HPDE6-E6E7 (cell line): ENCODE data around the gene WDR87.

Experiments used
- DNase-seq: peaks from one replicate; pipeline ENCODE4 v3.0.0; 2011; ENCODE audit warnings: missing footprints; ENCODE audit errors: extremely low spot score

The WDR87 gene

DNA sequence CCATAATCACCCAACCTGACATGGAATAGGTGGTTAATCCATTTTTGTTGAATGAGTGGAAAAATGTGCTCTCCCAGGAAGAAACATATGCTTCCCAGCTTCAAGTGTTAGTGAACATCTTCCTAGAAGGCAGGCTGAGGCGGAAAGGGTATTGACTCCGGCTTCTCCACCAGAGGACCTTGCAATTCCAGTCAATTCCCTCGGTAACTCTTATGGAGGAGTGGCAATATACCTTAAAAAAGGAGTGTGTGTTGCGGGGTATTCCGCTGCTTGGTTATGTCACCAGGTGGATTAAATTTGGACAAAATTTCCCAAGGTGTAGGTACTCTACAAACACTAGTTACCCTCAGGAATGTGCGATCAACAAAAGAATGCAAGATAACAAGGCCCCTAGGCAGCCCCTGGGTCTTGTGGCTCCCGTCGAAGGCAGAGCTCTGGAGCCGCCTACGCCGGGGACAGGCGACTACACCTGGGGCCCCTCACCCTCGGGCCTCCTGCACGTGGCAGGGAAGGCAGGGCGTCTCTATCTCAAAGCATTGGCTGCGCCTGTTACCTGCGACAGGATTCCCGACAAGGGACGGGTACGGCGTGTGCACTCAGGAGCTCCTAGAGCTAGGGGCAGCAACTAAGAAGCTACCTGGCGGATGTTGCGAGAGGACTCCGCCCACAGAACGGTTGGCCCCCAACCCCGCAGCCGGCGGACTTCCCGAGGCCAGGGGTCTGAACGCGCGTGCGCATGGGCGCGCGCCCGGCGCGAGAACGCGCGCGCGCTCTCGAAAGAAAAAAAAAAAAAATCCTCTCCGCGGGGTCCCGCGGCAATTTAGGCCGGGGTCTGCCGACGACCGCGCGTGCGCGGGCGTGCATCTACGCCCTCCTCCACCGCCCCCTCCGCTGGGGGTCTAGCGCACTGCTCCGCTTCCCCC lies at the start of gene WDR87:
WDR87 (minus strand) TSS at position 649 of the 923 bp plus-strand sequence. CDS start 8,355 bp downstream, outside the sequence.
- DNase-seq: no peak

DNA sequence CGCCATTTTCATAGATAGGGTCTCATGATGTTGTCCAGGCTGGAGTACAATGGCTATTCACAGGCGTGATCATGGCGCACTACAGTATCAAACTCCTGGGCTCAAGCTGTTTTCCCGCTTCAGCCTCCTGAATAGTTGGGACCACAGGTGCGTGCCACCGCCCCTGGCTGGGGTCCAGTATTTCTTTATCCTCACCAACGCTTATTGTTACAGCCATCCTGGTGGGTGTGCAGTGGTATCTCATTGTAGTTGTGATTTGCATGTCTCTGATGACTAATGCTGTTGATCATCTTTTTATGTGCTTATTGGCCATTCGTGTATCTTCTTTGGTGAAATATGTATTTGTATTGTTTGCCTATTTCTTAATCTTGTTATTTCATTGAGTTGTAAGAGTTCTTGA lies 49.6 kb upstream of the WDR87 start:
- DNase-seq: no peak

DNA sequence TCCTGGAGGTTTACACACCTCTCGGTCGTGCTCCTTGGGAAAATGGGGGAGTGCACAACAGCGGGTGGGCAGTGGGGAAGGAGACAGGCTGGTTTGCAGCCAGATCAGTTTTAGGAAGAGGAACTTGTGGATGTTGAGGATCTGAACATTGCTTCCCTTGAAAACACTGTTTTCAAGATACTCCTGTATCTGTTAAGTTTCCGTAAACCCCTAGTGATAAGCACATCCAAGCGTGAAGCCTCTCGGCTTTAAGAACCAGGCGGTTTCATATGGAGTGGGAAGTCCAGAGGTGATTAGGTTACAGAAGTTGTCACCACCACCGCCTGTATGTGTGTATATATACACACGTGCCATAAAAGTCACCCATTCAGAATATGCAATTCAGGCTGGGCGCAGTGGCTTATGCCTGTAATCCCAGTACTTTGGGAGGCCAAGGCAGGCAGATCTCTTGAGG lies 48.1 kb upstream of the WDR87 start:
- no peak for DNase-seq

DNA sequence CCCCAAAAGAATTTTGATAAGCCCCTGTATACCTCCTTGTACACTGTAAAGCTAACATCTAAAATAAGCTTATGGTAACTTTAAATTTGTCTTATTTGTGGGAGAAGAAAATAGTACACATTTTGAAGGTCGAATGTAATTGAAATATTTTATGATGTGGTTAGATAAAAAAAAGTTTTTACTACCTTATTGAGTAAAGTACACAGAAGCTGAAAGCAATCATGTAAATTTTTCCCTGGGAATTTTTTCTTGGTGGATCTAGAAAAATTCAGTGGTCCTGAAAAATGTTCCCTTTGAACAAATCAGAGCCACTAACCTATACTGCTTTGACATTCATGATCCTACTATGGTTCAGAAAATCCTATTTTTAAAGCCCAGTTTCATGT lies 47.5 kb upstream of the WDR87 start:
- no peak for DNase-seq

DNA sequence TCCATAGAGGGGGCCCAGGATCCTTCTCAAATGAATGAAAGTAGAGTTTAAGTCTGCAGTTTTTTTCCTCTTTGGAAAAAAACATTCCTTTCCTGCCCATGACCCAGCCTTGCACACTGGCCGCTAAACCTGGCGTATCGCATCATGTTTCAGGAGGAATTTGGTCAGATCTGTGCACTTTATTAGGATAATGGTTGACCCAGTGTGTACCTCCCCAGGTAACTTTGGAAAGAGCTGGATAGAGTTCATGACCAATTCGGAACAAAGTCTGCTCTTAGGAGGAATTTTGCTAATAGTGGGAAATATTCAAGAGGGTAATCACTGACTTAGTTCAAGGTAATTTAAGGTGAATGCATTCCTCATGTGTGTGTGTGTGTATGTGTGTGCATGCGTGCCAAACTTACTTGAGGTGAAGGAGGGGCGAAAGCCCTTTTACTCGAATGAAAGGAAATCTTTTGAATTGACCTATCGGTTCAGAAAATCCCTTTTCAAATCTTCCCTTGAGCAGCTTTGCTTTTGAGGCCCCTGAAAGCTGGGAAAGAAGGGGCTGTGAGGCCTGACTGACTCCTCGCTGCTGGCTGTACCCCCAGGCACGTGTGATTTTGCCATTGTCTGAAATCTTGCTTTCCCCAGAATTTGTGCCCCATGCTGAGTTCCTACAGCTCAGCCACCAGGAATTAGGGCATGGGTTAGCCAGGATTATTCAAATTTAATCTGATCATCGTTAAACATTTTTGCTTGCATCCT lies 47.0 kb upstream of the WDR87 start:
- no peak for DNase-seq

DNA sequence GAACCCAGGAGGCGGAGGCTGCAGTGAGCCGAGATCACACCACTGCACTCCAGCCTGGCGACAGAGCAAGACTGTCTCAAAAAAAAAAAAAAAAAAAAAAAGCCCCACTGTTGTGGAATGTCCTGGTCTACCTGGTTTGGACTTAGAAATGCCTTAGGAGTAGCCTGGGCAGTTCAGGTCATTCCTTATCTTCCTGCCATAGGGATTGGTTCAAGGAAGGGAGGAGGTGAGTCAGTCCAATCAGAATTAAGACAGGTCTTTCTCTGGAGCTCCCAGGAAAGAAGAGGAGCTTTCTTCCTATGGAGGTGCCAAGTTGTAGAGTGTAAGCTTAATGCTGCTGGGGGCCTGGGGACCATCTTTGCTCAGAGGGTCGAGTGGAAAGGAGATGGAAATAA lies 45.4 kb upstream of the WDR87 start:
- no peak for DNase-seq

DNA sequence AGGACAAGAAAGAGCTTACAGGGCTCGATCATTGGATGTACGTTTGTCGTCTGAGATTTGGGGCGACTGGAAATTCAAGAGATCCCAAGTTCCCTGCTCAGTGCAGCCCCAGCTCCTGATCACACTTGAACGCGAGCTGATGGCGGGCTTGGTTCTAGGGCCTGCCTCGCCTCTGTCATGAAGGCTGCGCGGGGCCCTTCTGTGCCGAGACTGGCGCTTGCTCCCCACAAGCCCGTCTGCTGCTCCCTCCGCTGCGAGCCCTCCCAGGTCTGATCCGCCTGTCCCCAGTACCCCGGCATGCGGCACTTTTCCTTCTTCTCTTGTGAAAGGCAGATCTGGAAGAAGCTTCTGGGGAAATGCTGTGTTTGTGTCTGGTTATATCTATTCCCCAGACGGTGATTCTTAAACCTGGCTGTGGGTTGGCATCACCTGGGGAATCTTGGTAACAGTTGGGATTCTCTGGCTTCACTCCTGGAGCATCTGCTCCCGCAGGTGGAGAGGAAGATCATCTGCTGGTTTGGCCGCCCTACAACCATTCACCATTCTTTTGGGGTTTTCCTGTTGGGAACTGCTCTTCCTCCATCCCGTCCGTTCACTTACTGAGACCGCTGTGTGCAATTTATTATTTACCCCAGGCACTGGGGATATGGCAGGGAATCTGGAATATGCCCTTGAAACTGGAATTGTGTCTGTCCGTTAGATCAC lies 44.2 kb upstream of the WDR87 start:
- DNase-seq: no peak

DNA sequence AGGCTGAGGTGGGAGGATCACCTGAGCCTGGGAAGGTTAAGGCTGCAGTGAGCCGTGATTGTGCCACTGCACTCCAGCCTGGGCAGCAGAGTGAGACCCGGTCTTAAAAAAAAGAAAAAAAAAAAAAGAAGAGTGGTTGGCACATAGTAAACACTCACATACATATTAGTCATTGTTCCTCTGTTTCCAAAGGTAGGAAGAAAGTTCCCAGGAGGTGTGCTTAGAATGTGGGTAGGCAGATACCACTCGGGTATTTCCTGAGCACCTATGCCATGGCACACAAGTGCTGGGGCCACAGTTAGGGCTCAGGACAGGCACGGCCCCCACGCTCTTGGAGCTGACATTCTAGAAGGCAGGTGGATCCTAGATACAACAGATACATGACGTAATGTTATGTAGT lies 42.0 kb upstream of the WDR87 start:
- no peak for DNase-seq

DNA sequence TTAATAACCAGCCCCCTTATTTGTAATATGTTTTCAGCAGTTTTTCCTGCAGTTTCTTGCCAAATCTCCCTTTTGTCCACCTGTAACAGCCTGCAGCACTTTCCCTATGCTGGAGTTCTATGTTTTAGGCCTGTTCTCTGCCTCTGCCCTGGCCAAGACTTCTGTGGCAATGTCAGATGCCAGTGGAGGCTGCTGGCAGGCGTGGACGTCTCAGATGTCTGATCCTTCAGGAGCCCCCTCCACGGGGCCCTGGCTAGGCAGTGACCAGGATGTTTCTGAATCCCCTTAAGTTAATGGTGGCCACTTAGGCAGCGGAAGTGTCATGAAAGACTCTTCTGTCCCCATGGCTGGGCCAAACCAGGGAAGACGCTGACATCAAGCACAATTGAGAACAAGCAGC lies 41.4 kb upstream of the WDR87 start:
- no peak for DNase-seq

DNA sequence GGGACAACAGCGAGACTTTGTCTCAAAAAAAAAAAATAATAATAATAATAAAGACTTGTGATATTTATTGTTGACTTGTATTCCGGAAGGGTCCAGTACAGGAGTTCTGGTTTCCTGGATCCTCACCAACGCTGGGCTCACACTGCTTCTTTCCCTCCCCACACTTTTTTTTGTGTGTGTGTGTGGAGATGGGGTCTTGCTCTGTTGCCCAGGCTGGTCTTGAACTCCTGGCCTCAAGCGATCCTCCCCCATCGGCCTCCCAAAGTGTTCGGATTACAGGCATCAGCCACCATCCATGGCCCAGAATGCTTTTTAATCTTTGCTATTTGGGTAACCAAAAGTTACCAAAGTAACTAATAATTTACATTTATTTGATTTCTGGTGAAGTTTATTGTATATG lies 39.7 kb upstream of the WDR87 start:
- no peak for DNase-seq

DNA sequence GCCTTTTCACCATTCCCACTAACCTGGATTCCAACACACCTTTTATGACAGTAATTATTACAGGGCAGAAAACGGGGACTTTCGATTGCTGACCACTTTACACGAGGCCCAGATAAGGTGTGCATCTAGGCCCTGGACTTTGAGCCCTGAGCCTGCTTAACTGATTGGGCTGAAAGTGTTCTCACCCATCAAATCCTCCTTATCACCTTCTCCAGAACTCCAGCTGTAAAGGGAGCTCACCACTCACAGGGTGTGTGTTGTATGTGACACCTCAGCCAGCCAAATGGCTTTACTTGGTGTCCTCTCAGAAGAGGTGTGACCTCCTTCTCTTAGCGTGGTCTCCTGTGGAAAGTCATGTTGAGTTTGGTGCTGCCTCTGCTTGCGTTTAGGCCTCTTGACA lies 37.1 kb upstream of the WDR87 start:
- no peak for DNase-seq

DNA sequence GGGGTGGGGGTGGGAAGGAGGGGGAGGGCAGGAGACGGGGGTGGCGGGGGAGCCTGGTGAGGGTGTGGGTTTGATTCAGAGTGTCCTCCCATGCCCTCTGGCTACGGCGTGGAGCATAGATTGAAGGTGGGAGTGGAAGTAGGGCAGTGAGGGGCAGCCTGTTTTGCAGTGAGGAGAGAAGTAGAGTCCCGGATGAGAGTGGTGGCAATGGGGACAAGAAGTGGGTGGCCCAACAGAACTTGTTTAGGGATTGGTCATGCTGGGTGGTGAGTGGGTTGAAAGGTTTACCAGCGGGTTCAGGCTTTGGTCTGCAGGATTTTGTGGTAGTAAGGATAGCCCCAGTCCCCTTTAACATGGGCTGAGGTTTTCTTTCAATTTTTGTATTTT lies 36.1 kb upstream of the WDR87 start:
- DNase-seq: no peak

DNA sequence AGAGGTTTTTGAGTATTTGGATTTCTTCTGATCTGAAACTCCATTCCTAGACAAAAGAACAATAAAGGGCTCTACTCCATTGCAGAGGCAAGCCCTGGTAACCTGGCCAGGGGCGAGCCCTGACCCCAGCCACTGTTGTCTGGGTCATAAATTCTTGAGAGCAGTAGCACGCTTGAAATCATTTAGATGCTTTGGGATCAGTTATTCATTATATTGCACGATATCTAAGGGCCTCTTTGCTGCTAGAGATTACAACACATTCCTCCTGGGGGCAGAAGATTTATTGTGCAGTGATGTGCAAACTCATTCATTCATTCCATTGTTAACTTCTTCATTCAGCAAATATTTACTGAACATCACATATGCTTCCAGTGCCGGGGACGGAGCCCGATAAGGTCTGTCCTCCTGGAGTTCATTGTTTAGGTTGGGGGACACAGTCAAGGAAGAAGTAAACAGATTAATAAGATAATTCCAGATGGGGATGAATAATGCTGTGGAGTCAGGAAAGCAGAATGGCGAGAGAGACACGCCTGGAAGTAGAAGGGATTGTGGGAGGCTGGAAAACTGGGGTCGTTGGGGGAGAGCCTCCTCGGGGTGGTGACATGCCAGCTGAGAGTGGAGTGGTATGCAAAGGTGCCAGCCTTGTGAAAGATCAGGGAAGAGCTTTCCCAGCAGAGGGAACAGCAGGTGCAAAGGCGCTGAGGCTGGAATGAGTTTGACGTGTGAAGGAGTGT lies 35.6 kb upstream of the WDR87 start:
- DNase-seq: no peak

DNA sequence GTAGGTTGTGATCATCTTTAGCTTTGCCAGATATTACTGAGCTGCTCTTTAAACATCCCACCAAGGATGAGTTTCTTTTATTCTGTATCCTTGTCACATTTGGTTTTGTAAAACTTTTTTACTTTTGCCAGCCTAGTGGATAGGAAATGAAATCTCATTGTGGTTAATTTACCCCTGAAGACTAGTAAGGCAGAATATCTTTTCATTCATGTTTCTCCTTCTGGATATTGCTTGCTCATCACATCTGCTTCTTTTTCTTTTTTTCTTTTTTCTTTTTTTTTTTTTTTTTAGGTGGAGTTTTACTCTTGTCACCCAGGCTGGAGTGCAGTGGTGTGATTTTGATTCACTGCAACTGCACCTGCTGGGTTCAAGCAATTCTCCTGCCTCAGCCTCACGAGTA lies 32.0 kb upstream of the WDR87 start:
- DNase-seq: no peak

DNA sequence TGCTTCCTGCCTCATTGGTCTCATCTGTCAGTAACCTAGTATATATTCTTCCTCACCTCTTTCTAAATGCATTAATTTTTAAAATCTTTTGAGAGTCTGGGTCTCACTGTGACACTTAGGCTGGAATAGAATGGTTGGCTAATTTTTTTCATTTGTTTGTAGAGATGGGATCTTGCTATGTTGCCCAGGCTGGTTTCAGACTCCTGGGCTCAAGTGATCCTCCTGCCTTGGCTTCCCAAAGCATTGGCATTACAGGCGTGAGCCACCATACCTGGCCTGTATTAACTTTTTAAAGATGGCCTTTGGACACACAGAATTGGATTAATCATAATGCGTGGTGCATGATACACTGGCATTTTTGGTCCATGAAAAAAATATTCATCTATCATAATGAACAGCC lies 30.5 kb upstream of the WDR87 start:
- DNase-seq: no peak

DNA sequence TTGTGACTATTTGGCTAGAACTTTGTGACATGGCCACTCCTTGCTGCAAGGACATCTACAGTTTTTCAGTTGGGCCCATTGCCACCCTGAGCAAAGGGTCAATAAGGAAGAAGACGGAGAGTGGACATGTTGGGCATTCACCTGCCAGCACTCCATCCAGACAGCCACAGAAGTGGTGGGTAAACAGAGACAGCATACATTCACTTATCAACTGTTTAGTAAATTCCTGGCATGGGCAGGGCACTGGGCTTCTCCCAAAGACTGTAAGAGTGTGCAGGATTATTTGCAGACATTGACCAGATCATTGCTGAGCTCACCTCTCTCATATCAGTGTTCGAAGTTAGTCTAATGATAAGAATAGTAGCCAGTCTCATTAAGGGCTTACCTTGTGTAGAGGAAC lies 29.8 kb upstream of the WDR87 start:
- no peak for DNase-seq

DNA sequence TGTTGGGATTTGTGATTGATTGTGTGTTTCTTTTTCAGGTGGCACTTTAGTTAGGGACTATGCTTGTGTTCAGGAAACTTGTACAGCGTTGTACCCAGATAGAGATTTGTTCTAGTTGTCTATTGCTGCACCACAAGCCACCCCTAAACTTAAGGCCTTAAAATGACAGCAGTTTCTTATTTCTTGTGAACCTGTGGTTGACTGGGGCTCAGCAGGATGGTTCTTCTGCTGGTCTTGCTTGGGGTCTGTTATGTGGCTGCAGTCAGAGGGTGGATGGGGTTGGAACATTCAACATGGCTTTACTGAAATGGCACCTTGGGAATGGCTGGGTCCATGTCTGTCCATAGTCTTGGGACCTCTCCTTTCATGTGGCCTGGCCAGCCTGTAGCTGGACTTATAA lies 28.9 kb upstream of the WDR87 start:
- DNase-seq: no peak

DNA sequence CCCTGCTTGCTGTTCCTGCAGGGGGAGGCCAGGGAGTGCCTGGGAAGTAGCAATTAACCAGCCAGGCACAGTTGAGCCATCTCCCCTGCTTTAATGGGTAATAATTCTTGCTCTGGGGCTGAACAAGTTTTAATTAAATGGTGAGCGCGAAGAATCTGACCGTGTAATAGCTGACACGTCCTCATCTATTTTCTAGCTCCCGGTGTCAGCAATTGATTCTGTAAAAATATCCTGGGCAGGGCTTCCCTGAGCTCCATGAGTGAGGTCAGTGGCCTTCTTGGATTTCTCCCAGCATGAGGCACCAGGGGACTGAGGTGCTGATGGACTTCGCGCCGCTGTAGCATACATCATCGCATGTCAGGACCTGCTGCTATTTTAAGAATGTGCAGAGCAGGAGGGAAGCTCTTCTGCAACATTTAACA lies 27.6 kb upstream of the WDR87 start:
- DNase-seq: peak; percentile 64

DNA sequence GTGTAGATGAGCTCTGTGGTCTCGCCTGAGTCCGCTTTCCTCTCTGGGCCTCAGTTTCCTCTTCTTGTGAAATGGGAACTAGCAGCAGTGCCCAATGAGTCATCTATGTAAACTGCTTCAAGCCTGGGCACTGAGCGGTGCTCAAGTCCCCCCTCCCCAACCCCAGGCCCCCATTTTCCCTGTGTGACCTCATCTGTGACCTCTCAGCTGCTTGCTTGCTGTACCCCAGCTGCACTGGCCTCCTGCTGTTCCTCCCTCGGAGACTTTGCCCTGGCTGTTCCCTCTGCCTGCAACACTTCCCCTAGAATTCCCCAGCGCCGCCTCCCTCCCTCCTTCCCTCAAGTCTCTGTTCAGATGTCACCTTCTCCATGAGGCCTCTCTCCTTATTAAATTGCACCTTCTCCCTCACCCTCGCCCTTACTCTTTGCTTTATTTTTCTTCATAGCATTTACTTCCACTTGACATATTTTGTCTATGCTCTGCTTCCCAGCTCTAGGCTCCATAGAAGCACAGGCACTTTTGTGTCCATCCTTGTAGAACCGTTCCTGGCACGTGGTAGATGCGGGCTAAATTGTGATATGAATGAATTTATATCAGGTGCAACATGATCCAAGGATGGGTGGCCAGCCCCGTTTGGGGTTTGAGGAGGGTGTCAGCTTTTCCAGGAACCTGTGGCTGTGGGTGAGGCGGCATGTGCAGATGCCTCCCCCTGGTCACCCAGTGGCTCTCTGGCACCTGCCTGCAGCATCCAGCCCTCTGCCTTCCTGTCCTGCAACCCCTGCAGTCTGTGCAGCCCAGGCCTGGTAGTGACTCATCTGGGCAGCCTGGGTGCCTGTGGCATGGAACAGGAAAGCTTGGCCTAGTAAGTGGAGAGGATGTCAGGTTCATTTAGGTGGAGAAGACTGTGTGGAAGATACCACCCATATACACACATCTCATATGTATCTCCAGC lies 26.9 kb upstream of the WDR87 start:
- DNase-seq: peak; percentile 62

DNA sequence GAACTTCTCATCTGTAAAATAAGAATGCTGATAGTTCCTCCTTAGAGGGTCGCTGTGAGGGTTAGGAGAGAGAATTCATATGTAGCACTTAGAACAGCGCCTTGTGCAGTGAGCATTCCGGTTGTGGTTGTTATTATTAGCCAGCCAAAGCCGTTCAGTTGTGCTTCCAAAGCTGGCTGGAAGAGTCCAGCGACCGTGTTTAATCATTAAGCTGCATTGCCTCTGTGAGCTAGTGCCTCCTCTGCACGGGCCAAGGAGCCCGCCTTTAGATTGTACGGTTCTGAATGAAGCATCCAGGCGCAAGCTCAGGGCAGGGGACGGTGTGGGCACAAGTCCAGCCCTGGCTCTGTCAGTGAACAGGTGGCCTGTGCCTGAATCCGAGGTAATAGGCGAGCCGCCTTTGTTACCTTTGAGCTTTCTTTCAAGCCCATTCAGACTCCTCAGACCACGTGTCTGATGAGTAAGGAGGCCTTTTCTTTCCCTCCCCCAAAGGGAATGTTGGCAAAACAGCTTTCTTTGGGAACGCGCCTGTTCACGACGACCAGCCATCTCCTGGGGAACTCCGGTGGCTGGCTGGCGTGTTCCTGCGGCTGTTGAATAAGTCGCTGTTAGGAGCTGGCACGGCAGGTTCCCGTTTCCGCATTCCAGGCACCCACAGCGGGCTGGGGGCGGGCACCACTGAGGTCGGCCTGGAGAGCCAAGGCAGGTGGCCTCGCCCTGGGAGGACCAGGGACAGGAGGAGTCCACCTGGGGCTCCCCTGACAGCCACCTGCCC lies 25.7 kb upstream of the WDR87 start:
- DNase-seq: peak; percentile 83
